ENCODE results near the gene VN1R5.
"Not testable (repeated sequence)": the region's sequence is repeated elsewhere in the genome, so short reads cannot be mapped to it uniquely, and the experiment has no call there.

The VN1R5 gene

GRCh38 chr1:247255772-247256171 lies at the start of gene VN1R5:
TSS of gene VN1R5 (plus strand) at chr1:247256072.
- not testable (repeated sequence) for DNase-seq

GRCh38 chr1:247209396-247209795 lies 46.5 kb upstream of the VN1R5 start:
- DNase-seq, result no peak

GRCh38 chr1:247210062-247210375 lies 45.9 kb upstream of the VN1R5 start:
- no peak for DNase-seq

- DNase-seq, result peak; percentile 92
Observed at GRCh38 chr1:247210376-247211117, 45.3 kb upstream of the VN1R5 start.

- no peak for DNase-seq
Observed at GRCh38 chr1:247211339-247211738, 44.5 kb upstream of the VN1R5 start.

GRCh38 chr1:247212012-247212411 lies 43.9 kb upstream of the VN1R5 start:
- no peak for DNase-seq

- no peak for DNase-seq
Observed at GRCh38 chr1:247212627-247213617, 43.0 kb upstream of the VN1R5 start.

GRCh38 chr1:247216261-247216660 lies 39.6 kb upstream of the VN1R5 start:
- DNase-seq, result no peak

GRCh38 chr1:247218121-247218651 lies 37.7 kb upstream of the VN1R5 start:
- DNase-seq, result no peak

GRCh38 chr1:247220280-247220679 lies 35.6 kb upstream of the VN1R5 start:
- not testable (repeated sequence) for DNase-seq

- DNase-seq, result no peak
Observed at GRCh38 chr1:247222840-247223239, 33.0 kb upstream of the VN1R5 start.

- DNase-seq, result no peak
Observed at GRCh38 chr1:247224822-247225221, 31.1 kb upstream of the VN1R5 start.

GRCh38 chr1:247228133-247228532 lies 27.7 kb upstream of the VN1R5 start:
- DNase-seq, result no peak

GRCh38 chr1:247241691-247242090 lies 14.2 kb upstream of the VN1R5 start:
- DNase-seq, result no peak

GRCh38 chr1:247243524-247244137 lies 12.2 kb upstream of the VN1R5 start:
- peak; percentile 42 for DNase-seq

GRCh38 chr1:247246325-247247115 lies 9.4 kb upstream of the VN1R5 start:
- no peak for DNase-seq

GRCh38 chr1:247247568-247247967 lies 8.3 kb upstream of the VN1R5 start:
- DNase-seq, result no peak

GRCh38 chr1:247266053-247266452 lies 10.2 kb downstream of the VN1R5 start:
- DNase-seq, result no peak

- DNase-seq, result no peak
Observed at GRCh38 chr1:247268390-247269045, 12.6 kb downstream of the VN1R5 start.

- no peak for DNase-seq
Observed at GRCh38 chr1:247269133-247269532, 13.3 kb downstream of the VN1R5 start.

GRCh38 chr1:247270003-247270402 lies 14.1 kb downstream of the VN1R5 start:
- DNase-seq, result no peak

- no peak for DNase-seq
Observed at GRCh38 chr1:247273013-247273412, 17.1 kb downstream of the VN1R5 start.

All from NCI-H2227 treated with DMSO at 0.1 percent for 48 hours (cell line).